Left ventricle myocardium inferior (tissue), 1 donor: ENCODE data around the gene DNAJB8. TPM values are rescaled to one million over a fixed set of nuclear protein-coding genes. Genes with fewer than 3 reads are reported as not detected.

Experiments used
- DNase-seq: peaks from one replicate; pipeline ENCODE4 v3.0.0-alpha.2; 2020
- H3K27ac ChIP-seq: fragments of 200-600 bp; replicated peaks from 2 replicates; pipeline ENCODE4 v1.8.0; 2021
- H3K27me3 ChIP-seq: fragments of 200-600 bp; 2 replicates; pipeline ENCODE4 v1.8.0; 2021; ENCODE audit warnings: low read depth
- H3K36me3 ChIP-seq: fragments of 200-600 bp; 2 replicates; pipeline ENCODE4 v1.8.0; 2021
- H3K4me1 ChIP-seq: fragments of 200-600 bp; 2 replicates; pipeline ENCODE4 v1.8.0; 2021
- H3K4me3 ChIP-seq: fragments of 200-600 bp; 2 replicates; pipeline ENCODE4 v1.8.0; 2021; ENCODE audit warnings: mild to moderate bottlenecking, moderate library complexity
- H3K9me3 ChIP-seq: fragments of 200-600 bp; replicated peaks from 2 replicates; pipeline ENCODE4 v1.8.0; 2021
- intact Hi-C: fragments of 100-400 bp; cut with micrococcal nuclease; formaldehyde crosslinking; loops from one replicate; pipeline ENCODE4 v1.11.0; 2022
- total RNA-seq: library from RNA; stranded (reverse); fragmentation: NEBNext Ultra II Directional; extraction: Animal tissue kit (Norgen Biotek cat#: 25700); gene quantifications from one replicate; pipeline ENCODE4 v1.2.1, GENCODE V29; 2021
- TF ChIP-seq, protein P1 (sequence below): fragments of 200-600 bp; IDR thresholded peaks from 2 replicates; pipeline ENCODE4 v1.8.0; 2021; ENCODE audit warnings: antibody characterized with exemption, mild to moderate bottlenecking, borderline replicate concordance
- donor health status: DM: no; HTN: yes; CAD: no; lungs with severe emphysema.

The DNAJB8 gene
- total RNA-seq, 1 donor from 2014 or later, result not detected

DNA sequence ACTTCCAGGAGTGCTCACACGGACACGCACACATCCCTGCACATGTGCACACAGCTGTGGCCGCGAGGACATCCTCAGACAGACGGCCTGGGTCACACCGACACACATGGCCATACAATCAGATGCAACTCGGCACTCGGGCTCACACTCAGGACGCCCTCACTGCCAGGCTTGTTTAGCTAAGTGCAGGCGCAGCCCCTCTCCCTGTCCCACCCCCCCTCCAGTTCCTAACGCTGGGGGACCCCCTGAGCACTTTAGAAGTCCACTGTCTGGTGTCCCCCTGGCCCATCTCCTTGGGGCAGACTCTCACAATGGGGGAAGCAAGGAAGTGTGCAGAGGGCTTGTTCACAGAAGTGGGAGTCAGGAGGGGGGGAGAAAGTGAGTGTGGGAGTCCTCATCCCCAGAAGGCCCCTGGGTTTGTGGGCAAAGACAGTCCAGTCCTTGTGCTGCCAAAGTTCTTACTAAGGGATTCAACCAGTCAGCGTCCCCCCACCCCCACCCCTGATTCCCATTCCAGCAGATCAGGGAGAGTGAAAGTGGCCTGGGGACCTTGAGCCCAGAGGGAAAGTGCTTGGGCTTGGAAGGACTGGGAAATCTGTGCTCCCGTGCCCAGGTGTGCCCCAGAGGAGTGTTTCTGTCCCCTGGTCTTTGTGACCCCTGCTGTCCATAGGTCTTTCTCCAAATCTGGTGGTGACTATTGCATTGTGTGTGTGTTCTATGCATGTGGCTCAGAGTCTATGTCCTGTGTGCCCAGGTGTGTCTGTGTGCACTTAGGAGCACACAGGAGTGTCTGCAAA lies 27.1 kb upstream of the DNAJB8 start:
- intact Hi-C loops, result loop anchor here (10.0 kb wide), 1 partner anchor 319 kb away; no protein-coding TSS in a partner anchor
- Histone ChIP-seq H3K4me1 (peaks cover 67% of the 10 kb centered on the region), H3K27me3 (peaks cover 98% of the 10 kb centered on the region), H3K9me3 (no peaks in the 10 kb centered on the region), H3K36me3 (no peaks in the 10 kb centered on the region), H3K4me3 (no peak overlapping the region), H3K27ac (no peak overlapping the region)
- TF ChIP-seq, protein P1, sequence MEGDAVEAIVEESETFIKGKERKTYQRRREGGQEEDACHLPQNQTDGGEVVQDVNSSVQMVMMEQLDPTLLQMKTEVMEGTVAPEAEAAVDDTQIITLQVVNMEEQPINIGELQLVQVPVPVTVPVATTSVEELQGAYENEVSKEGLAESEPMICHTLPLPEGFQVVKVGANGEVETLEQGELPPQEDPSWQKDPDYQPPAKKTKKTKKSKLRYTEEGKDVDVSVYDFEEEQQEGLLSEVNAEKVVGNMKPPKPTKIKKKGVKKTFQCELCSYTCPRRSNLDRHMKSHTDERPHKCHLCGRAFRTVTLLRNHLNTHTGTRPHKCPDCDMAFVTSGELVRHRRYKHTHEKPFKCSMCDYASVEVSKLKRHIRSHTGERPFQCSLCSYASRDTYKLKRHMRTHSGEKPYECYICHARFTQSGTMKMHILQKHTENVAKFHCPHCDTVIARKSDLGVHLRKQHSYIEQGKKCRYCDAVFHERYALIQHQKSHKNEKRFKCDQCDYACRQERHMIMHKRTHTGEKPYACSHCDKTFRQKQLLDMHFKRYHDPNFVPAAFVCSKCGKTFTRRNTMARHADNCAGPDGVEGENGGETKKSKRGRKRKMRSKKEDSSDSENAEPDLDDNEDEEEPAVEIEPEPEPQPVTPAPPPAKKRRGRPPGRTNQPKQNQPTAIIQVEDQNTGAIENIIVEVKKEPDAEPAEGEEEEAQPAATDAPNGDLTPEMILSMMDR, result no peak
- no peak for DNase-seq

GRCh38 chr3:128492671-128493569 lies 26.2 kb upstream of the DNAJB8 start, which contains the start of gene GATA2:
TSS of gene GATA2 (minus strand) at chr3:128493201. CDS start at chr3:128487031, 6,170 bp downstream.
- peaks cover 70% of the 10 kb centered on the region for H3K4me1 ChIP-seq
- H3K36me3 ChIP-seq, result no peaks in the 10 kb centered on the region
- peaks cover 98% of the 10 kb centered on the region for H3K27me3 ChIP-seq
- TF ChIP-seq, protein P1, result peak; percentile 20
- no peak for DNase-seq
- no peak within 1 kb of the TSS for H3K27ac ChIP-seq
- H3K4me3 ChIP-seq, result peak within 1 kb of the TSS; percentile 81
- no peaks in the 10 kb centered on the region for H3K9me3 ChIP-seq
- intact Hi-C loops, result loop anchor here (10.0 kb wide), 1 partner anchor 318 kb away; no protein-coding TSS in a partner anchor

DNA sequence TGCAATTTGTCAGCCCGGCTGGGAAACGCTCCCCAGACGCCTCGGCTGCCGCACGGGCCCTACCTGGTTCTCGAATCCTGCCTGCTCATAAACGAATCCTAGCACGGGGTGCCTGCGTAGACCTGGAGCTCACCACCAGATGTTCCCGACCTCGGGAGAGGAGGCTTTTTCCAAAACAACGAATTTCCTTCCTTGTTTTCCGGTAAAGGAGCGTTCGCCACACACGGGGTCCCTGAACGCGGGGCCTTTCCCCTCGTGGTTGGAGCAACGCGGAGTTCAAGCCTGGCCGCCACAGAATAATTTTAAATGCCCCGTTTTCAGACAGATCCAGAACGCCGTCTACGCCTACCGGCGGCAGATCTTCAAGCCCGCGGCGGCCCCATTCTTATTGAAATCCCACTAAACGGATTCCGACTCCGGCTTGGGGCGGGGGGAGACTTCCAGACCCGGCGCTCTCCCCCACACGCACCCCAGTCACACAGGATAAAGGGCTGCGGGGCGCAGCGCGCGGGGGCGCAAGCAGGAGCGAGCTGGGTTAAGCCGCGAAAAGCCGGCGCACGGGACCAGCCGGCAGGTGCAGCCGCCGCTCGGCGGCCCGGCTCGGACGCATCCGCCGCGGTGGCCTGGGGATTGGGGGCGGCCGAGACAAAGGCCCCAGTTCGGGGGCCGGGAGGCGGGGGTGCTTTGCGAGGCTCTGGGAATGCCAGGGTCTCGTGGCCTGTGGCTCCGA lies 25.4 kb upstream of the DNAJB8 start:
- intact Hi-C loops, result loop anchor here (10.0 kb wide), 1 partner anchor 317 kb away; no protein-coding TSS in a partner anchor
- Histone ChIP-seq H3K4me3 (peak overlapping the region; percentile 81), H3K27me3 (peaks cover 98% of the 10 kb centered on the region), H3K27ac (no peak overlapping the region), H3K36me3 (no peaks in the 10 kb centered on the region), H3K9me3 (no peaks in the 10 kb centered on the region), H3K4me1 (peaks cover 70% of the 10 kb centered on the region)
- no peak for DNase-seq
- TF ChIP-seq, protein P1, result no peak

- no peaks in the 10 kb centered on the region for H3K36me3 ChIP-seq
- no peaks in the 10 kb centered on the region for H3K9me3 ChIP-seq
- no peak overlapping the region for H3K27ac ChIP-seq
- intact Hi-C loops, result loop anchor here (10.0 kb wide), 1 partner anchor 317 kb away; no protein-coding TSS in a partner anchor
- peaks cover 98% of the 10 kb centered on the region for H3K27me3 ChIP-seq
- TF ChIP-seq, protein P1, result no peak
- H3K4me3 ChIP-seq, result peak overlapping the region; percentile 81
- H3K4me1 ChIP-seq, result peaks cover 70% of the 10 kb centered on the region
- no peak for DNase-seq
Observed at GRCh38 chr3:128491691-128491940, 24.9 kb upstream of the DNAJB8 start.
